GM21737 (cell line): ENCODE measurements around the gene TRAM2.

ENCODE experiments used
- ATAC-seq: cut with Tn5 transposase; IDR thresholded peaks from one replicate; pipeline ENCODE4 v1.9.1; 2021; ENCODE audit warnings: mild to moderate bottlenecking, moderate library complexity; ENCODE audit not compliant: unreplicated experiment

The TRAM2 gene

DNA sequence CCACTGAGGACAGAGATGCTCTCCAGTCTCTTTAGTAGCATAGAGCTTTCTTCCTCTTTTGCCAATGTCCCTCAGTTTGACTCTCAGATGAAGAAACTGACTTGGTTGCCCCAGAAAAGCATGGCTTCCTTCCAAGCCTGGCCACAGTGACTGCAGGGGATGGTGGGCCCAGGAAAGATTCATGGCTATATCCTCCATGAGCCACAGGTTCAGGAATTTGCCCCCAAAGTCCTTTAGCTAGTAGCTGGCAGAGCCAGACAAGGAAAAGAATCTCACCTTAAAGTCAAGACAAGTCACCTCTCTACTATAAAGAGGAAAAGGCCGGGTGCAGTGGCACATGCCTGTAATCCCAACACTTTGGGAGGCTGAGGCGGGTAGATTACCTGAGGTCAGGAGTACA, 43.4 kb downstream of the TRAM2 start:
- ATAC-seq: no peak

DNA sequence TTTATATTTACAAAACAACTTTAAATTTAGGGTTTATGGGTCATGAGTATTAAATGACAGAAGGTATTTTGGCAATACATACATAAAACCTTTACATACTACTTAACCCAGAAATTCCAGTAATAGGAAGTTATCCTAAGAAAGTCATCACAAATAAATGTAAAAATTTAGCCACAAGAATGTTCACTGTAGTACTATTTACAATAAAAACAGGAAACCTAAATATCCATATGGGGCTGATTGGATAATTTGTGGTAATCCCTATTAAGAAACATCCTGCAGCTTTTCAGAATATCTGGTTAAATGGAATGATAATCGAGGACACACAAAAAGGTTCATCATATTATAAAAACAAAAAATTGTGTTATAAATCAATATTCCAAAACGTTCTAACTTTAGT, 44.4 kb downstream of the TRAM2 start:
- ATAC-seq: no peak

DNA sequence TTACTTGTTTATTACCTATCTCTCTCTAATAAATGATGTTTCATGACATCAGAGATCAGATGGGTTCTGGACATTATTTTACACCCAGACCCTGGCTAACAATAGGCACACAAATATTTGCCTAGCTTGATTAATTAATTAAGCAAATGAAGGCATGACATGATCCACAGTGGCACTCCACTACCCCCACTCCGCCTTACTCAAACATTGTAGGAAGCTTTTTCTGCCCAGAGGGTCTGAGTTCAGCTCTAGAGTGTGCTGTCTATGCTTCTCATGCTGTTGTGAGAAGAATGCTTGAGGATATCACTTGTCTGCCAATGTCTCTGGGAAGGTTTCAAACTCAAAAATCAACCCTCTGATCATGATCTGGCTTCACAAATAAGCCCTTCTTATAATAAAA, 45.0 kb downstream of the TRAM2 start:
- ATAC-seq: no peak

- ATAC-seq: no peak
These were observed 45.5 kb downstream of the TRAM2 start for GRCh38 chr6:52531396-52531795.

DNA sequence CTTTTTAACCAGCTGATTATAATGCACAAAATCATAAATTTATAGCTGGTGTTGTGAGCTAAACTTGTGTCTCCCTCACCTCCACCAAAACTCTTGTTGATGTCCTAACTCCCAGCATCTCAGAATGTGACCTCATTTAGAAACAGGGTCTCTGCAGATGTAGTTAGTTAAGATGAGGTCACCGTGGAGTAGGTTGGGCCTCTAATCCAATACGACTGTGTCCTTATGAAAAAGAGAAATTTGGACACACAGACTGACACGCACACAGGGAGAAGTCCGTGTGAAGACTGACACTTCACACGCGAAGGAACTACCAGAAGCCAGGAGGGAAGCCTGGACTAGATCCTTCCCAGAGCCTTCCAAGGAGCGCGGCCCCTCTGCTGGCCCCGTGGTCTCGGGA, 46.5 kb downstream of the TRAM2 start:
- no peak for ATAC-seq

- no peak for ATAC-seq
These were observed 47.5 kb downstream of the TRAM2 start for GRCh38 chr6:52529311-52529710.

DNA sequence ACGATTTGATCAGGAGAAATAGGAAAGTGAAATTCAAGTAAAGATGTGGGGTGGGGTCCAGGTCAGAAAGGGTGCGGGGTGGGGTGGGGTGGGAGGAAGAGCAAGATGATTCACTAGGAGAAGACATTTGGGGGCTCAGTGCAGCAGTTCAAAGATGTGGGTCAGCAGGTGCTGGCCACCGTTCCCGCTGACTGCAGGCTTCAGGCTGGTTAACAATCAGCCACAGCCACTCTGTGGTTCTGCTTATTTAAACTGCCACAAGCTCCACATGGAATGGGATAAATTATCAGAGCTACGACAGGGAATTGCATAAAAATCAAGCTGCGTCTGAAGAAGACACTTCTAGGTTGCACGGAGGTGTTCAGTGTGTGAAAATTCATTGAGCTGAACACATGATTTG, 49.4 kb downstream of the TRAM2 start:
- ATAC-seq: no peak

DNA sequence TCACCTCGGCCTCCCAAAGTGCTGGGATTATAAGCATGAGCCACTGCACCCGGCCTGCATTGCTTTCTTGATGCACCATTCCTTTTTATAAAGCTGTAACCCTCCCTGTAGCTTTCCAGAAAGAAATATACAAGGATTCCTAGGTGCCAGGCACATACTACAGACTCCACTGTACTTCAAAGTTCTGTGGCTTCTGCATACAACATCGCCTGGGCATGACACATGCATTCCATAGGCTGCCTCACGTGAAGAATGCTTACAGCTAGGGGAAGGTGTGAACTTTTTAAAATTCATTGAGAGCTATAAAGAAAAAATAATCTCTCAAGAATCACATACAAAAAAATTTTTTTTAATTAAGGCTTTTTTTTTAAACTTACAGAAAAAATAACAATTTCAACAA, 50.2 kb downstream of the TRAM2 start:
- no peak for ATAC-seq

DNA sequence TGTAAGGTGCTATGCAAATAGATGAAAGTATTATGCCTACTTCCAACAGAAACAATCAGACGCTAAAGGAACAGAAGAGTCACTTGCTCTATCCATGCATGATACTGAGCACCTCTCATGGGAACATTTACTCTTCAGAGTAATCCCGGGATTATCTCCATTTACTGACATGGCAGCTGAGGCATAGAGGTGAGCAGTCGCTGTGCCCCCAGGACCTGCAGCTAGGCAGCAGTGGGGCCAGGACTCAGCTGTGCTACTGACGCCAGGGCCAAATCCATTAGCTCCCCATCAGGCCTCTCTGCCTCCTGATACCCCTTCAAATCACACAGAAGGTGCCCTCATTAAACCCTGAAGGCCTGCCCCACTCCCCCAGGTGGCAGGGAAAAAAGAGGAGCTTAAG, 51.9 kb downstream of the TRAM2 start:
- no peak for ATAC-seq

DNA sequence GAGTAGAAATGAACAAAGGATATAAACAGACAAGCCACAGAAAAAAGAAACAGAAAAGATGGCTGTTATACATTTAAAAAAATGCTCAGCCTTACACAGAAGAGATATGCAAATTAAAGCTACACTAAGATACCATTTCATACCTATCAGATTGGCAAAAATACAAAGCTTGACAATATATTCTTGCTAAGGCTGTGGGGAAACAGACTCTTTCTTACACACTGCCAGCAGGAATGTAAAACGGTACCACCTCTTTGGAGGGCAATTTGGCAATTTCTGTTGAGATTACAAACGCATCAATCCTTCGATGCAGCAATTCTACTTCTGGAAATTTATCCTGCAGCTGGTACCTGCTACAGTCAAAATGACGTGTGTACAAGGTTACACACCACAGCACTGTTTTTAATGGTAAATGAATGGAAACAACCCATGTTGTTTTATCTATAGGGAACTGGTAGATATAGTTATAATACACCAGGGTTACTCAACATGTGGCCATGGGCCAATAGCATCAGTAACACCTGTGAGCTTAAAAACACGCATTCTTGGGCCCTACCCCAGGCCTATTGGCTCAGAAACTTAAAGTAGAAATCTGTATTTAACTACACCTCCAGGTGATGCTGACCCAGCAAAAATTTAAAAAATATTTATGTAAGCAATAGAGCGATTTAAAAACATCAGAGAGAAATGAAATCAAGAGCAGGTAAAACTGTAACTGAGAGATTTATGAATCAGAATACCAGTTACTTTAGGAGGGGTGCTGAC, 53.3 kb downstream of the TRAM2 start:
- ATAC-seq: no peak

GRCh38 chr6:52522655-52523054, 54.2 kb downstream of the TRAM2 start:
- no peak for ATAC-seq

DNA sequence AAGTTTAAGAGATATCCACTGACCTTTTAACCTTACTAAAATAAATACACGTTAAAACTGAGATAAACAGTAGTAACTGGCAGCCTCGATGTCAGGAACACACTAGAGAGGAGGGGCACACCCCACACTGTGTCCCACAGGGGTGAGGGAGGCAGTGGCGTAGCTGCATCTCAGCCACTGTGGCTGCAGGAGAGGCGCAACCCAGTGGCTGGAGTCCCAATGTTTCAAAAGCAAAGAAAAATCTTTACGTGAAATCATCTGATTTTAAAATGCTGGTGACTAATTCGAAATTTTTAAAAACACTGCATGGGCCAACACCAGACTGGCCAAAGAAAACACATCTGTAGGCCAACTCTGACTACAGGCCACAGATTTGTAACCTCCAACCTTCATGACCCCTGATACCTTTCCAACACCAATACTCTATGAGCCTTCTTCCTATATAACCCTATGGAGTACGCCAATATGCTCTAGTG, 54.7 kb downstream of the TRAM2 start:
- no peak for ATAC-seq

- no peak for ATAC-seq
These were observed 57.2 kb downstream of the TRAM2 start for GRCh38 chr6:52519618-52520017.

- no peak for ATAC-seq
These were observed 58.4 kb downstream of the TRAM2 start for GRCh38 chr6:52518279-52518945.

GRCh38 chr6:52517502-52518278, 59.2 kb downstream of the TRAM2 start:
- peak; percentile 68 for ATAC-seq

DNA sequence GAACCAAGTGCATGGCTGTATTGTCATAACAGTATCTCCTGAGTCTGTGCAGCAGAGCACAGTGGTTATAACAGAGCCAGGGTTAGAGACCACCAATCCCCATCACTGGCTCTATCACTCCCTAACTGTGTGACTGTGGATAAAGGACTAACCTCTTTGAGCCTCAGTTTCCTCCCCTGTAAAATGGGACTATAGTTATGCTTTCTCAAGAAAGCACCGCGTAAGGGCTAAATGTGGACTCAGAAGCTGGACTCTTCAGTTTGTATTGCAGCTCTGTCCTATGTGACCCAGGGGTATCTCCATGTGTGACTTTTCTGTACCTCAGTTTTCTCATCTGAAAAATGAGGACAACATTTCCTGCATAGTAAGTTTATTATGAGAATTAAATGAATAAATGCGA, 59.9 kb downstream of the TRAM2 start:
- no peak for ATAC-seq

DNA sequence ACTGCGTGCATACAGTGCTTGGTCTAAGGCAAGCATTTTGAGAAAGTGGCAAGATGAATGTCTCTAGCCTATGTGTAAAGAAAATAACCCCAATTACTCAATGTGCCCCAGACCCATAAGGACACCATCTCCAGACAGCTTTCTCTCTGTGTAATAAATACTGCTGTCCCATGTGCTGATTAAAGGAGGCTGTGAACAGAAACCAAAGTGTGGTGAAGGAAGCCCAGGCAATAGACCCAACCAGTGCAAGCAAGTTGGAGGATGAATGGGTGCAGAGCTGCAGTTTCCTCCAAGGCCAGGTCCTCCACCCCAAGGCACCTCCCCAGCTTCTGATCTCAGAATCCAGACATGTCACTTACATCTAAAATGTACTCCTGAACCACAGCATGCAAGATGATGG, 60.6 kb downstream of the TRAM2 start:
- no peak for ATAC-seq

GRCh38 chr6:52515219-52515960, 61.5 kb downstream of the TRAM2 start:
- no peak for ATAC-seq

- no peak for ATAC-seq
These were observed 62.3 kb downstream of the TRAM2 start for GRCh38 chr6:52514514-52514913.

GRCh38 chr6:52513896-52514295, 63.0 kb downstream of the TRAM2 start:
- no peak for ATAC-seq

GRCh38 chr6:52513464-52513863, 63.4 kb downstream of the TRAM2 start:
- no peak for ATAC-seq
